IPS-NIHi7 (cell line): ENCODE results near the gene VPS16.

ENCODE experiments used
- DNase-seq: peaks from one replicate; pipeline ENCODE4 v3.0.0; 2012; ENCODE audit warnings: mixed read lengths; ENCODE audit errors: extremely low spot score

The VPS16 gene

GRCh38 chr20:2834401-2835110 lies 6.0 kb upstream of the VPS16 start:
- DNase-seq, result no peak

- no peak for DNase-seq
These were observed 5.2 kb upstream of the VPS16 start for GRCh38 chr20:2835331-2835796.

- no peak for DNase-seq
These were observed 4.5 kb upstream of the VPS16 start for GRCh38 chr20:2836035-2836434.

GRCh38 chr20:2837221-2837960 lies 3.2 kb upstream of the VPS16 start:
- DNase-seq, result peak; percentile 1

- DNase-seq, result peak; percentile 3
These were observed 2.3 kb upstream of the VPS16 start for GRCh38 chr20:2838170-2838797.

GRCh38 chr20:2838847-2839671 lies 1.5 kb upstream of the VPS16 start:
- DNase-seq, result peak; percentile 4

- DNase-seq, result no peak
These were observed 810 bp upstream of the VPS16 start for GRCh38 chr20:2839732-2840137.

GRCh38 chr20:2840967-2841531 lies 504 bp downstream of the VPS16 start:
- peak; percentile 58 for DNase-seq

- DNase-seq, result no peak
These were observed 5.1 kb downstream of the VPS16 start for GRCh38 chr20:2845607-2846006.

GRCh38 chr20:2846698-2847097 lies 6.2 kb downstream of the VPS16 start:
- DNase-seq, result no peak

- DNase-seq, result no peak
These were observed 7.3 kb downstream of the VPS16 start for GRCh38 chr20:2847802-2848201.

- DNase-seq, result no peak
These were observed 9.0 kb downstream of the VPS16 start for GRCh38 chr20:2849529-2849928.

GRCh38 chr20:2851086-2851485 lies 10.5 kb downstream of the VPS16 start:
- no peak for DNase-seq

- DNase-seq, result no peak
These were observed 18.0 kb downstream of the VPS16 start for GRCh38 chr20:2858591-2858990.

GRCh38 chr20:2859330-2860121 lies 19.0 kb downstream of the VPS16 start:
- no peak for DNase-seq

GRCh38 chr20:2864626-2865025 lies 24.1 kb downstream of the VPS16 start:
- DNase-seq, result no peak

- no peak for DNase-seq
These were observed 24.6 kb downstream of the VPS16 start for GRCh38 chr20:2865101-2865500.

GRCh38 chr20:2865630-2866029 lies 25.1 kb downstream of the VPS16 start:
- DNase-seq, result peak; percentile 28

GRCh38 chr20:2866236-2866635 lies 25.7 kb downstream of the VPS16 start:
- DNase-seq, result no peak

- no peak for DNase-seq
These were observed 26.7 kb downstream of the VPS16 start for GRCh38 chr20:2867081-2867864.
